Mesothelial cell of epicardium (in vitro differentiated cells): ENCODE measurements around the gene ARMC9. TPM values are rescaled to one million over a fixed set of nuclear protein-coding genes. Genes with fewer than 3 reads are reported as not detected.

ENCODE experiments used
- DNase-seq, 2 experiments: peaks; one replicate each; pipeline ENCODE4 v3.0.0; 2021; ENCODE audit warnings: low spot score in 2 of 2; ENCODE audit not compliant: unreplicated experiment in 2 of 2
- H3K27ac Mint-ChIP-seq: 2 replicates; pipeline ENCODE4 v1.8.0; 2021; ENCODE audit warnings: mixed read lengths
- H3K27me3 Mint-ChIP-seq: 2 replicates; pipeline ENCODE4 v1.8.0; 2021; ENCODE audit warnings: low read depth, mixed read lengths
- H3K36me3 Mint-ChIP-seq: 2 replicates; pipeline ENCODE4 v1.8.0; 2021; ENCODE audit warnings: mixed read lengths
- H3K4me1 Mint-ChIP-seq: 2 replicates; pipeline ENCODE4 v1.8.0; 2021; ENCODE audit warnings: mixed read lengths
- H3K4me3 Mint-ChIP-seq: 2 replicates; pipeline ENCODE4 v1.8.0; 2021; ENCODE audit warnings: mild to moderate bottlenecking, moderate library complexity, mixed read lengths
- H3K9me3 Mint-ChIP-seq: 2 replicates; pipeline ENCODE4 v1.8.0; 2021; ENCODE audit warnings: mixed read lengths
- CTCF ChIP-seq: fragments of 200-600 bp; sonication (generic); IDR thresholded peaks from one replicate; pipeline ENCODE4 v1.5.0; 2021; ENCODE audit warnings: antibody characterized with exemption; ENCODE audit not compliant: unreplicated experiment
- total RNA-seq: library from RNA; stranded (reverse); gene quantifications from 3 replicates; pipeline ENCODE4 v1.2.1, GENCODE V29; 2021

ARMC9 gene
- total RNA-seq, 1 donor from 2014 or later: 52.3 TPM

DNA sequence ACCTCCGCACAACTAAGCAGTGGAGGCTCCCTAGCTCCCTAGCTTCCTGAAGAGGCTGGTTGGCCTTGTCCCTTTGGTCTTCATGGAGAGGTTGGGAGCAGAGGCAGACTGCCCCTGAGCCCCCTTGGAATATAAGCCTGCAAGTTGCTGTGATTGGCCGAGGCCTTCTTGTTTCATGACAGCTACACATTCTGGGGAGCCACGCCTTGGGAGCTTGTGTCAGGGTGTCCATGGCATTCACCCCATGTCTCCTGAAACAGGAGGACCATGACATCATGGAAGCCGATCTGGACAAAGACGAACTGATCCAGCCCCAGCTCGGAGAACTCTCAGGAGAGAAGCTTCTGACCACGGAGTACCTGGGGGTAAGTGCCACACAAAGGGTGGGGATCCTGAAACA is 133.1 kb downstream of the ARMC9 start:
- Mint-ChIP-seq H3K27me3 (no peaks in the 10 kb centered on the region), H3K36me3 (peaks cover 37% of the 10 kb centered on the region), H3K4me3 (no peak overlapping the region)

DNA sequence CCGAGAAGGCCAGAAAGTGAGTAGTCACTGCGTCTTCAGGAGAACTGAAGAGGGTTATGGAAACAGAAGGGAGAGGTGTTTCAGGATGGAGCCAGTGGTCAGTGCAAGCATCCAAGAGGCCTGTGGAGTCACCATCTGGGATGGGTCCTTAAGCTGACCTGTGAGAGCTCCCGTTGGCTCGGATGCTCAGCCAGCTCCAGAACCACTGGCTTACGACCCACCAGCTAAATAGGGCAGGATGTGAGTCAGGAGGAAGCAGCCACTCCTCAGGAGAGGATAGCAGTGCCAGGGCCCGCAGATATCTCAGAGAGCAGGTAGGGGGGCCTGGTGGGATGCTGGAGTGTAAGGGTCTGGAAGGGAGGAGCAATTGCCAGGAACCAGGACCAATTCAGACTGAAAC is 134.0 kb downstream of the ARMC9 start:
- H3K27me3 Mint-ChIP-seq: no peaks in the 10 kb centered on the region
- no peak overlapping the region for H3K27ac Mint-ChIP-seq
- no peak overlapping the region for H3K4me3 Mint-ChIP-seq

More for the DNA sequence above, 133.1 kb downstream of the ARMC9 start:
- no peak for DNase-seq
- no peak for TF ChIP-seq CTCF
- no peaks in the 10 kb centered on the region for H3K4me1 Mint-ChIP-seq
- no peak overlapping the region for H3K27ac Mint-ChIP-seq
- H3K9me3 Mint-ChIP-seq: no peaks in the 10 kb centered on the region

GRCh38 chr2:231332872-231333500 is 134.6 kb downstream of the ARMC9 start:
- H3K36me3 Mint-ChIP-seq: peaks cover 37% of the 10 kb centered on the region
- no peak for TF ChIP-seq CTCF
- H3K9me3 Mint-ChIP-seq: no peaks in the 10 kb centered on the region
- DNase-seq: no peak
- peaks cover 2% of the 10 kb centered on the region for H3K4me1 Mint-ChIP-seq
- no peak overlapping the region for H3K4me3 Mint-ChIP-seq
- no peaks in the 10 kb centered on the region for H3K27me3 Mint-ChIP-seq
- H3K27ac Mint-ChIP-seq: no peak overlapping the region

More for the DNA sequence above, 134.0 kb downstream of the ARMC9 start:
- H3K36me3 Mint-ChIP-seq: peaks cover 37% of the 10 kb centered on the region
- no peak for TF ChIP-seq CTCF
- no peak for DNase-seq
- H3K9me3 Mint-ChIP-seq: no peaks in the 10 kb centered on the region
- H3K4me1 Mint-ChIP-seq: no peaks in the 10 kb centered on the region

GRCh38 chr2:231334179-231334930 is 135.9 kb downstream of the ARMC9 start:
- TF ChIP-seq CTCF: no peak
- Mint-ChIP-seq H3K27ac (no peak overlapping the region), H3K27me3 (no peaks in the 10 kb centered on the region), H3K4me1 (peaks cover 3% of the 10 kb centered on the region), H3K4me3 (no peak overlapping the region), H3K36me3 (peaks cover 36% of the 10 kb centered on the region), H3K9me3 (no peaks in the 10 kb centered on the region)
- DNase-seq: no peak

DNA sequence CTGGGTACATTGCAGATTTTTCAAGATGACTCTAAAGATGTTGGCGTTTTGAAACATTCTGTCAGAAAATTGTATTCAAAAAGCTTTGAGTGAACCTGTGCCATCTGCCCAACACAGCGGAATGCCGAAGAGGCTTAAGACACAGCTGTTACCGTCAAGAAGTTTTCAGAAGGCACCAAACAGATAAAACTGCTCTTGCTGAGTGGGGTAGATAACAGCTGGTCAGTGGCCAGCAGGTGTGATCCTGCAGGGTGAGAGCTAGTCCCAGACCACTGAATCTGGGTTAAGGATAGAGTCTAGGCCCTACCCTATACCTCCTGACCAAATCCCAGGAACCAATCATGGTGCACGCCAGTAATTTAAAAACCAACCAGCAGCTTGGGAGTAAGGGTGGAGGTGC is 136.6 kb downstream of the ARMC9 start:
- Mint-ChIP-seq H3K27ac (no peak overlapping the region), H3K4me1 (peaks cover 3% of the 10 kb centered on the region), H3K9me3 (no peaks in the 10 kb centered on the region), H3K27me3 (no peaks in the 10 kb centered on the region), H3K4me3 (no peak overlapping the region), H3K36me3 (peaks cover 31% of the 10 kb centered on the region)
- no peak for DNase-seq
- TF ChIP-seq CTCF: no peak
